ENCODE results near the gene RBMS3.

DNA sequence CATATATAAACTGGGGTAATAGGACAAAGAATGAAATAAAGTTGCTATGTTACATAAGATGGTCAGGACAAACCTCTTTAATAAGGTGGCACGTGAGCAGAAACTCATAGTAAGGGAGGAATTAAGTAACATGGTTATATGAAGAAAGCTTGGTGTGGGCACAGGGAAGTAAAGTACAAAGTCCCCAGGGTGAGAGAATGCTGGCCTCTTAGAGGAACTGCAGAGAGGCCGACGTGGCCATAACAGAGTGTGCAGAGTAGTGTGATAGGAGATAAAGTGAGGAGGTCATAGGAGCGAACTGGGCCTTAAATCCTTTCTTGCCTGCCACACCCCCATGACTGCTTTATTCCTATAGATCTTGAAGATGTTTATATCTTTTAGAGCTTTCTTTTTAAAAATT, 17.4 kb upstream of the RBMS3 start:
- TF ChIP-seq, protein P1, sequence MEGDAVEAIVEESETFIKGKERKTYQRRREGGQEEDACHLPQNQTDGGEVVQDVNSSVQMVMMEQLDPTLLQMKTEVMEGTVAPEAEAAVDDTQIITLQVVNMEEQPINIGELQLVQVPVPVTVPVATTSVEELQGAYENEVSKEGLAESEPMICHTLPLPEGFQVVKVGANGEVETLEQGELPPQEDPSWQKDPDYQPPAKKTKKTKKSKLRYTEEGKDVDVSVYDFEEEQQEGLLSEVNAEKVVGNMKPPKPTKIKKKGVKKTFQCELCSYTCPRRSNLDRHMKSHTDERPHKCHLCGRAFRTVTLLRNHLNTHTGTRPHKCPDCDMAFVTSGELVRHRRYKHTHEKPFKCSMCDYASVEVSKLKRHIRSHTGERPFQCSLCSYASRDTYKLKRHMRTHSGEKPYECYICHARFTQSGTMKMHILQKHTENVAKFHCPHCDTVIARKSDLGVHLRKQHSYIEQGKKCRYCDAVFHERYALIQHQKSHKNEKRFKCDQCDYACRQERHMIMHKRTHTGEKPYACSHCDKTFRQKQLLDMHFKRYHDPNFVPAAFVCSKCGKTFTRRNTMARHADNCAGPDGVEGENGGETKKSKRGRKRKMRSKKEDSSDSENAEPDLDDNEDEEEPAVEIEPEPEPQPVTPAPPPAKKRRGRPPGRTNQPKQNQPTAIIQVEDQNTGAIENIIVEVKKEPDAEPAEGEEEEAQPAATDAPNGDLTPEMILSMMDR (IDR thresholded peaks at IDR 0.05; ENCODE audit: insufficient read depth, low read depth, low read length) = no peak
- no peak for TF ChIP-seq EZH2 (IDR thresholded peaks at IDR 0.05; ENCODE audit: insufficient read depth, low read length)
